Natural killer cell treated with Interleukin-12 subunit alpha and Interleukin-12 subunit beta and Interleukin-15 and Interleukin-18, amount 100 ng/mL, for 72 hours (primary cell): ENCODE results near the gene COPE. TPM values are rescaled to one million over a fixed set of nuclear protein-coding genes. Genes with fewer than 3 reads are reported as not detected.

Experiments
- ATAC-seq, 2 donors: fragments of 150-1000 bp; cut with Tn5 transposase in 1 of 2; sonication (Bioruptor Pico), chemical (Tn5 transposase) in 1 of 2; 2 replicates each; pipeline ENCODE4 v1.10.0; 2021
- DNase-seq: peaks from one replicate; pipeline ENCODE4 v3.0.0; 2022; ENCODE audit warnings: low spot score
- H3K27ac Mint-ChIP-seq, 2 donors: 1 replicate in 1 of 2; 2 replicates in 1 of 2; pipeline ENCODE4 v1.8.0; 2022; ENCODE audit warnings: mixed read lengths in 2 of 2, mild to moderate bottlenecking in 1 of 2, moderate library complexity in 1 of 2
- H3K27me3 Mint-ChIP-seq, 2 donors: 1 replicate in 1 of 2; 2 replicates in 1 of 2; pipeline ENCODE4 v1.8.0; 2022; ENCODE audit warnings: mixed read lengths in 2 of 2
- H3K36me3 Mint-ChIP-seq: one replicate; pipeline ENCODE4 v1.8.0; 2022; ENCODE audit warnings: mixed read lengths
- H3K4me1 Mint-ChIP-seq, 2 donors: 1 replicate in 1 of 2; 2 replicates in 1 of 2; pipeline ENCODE4 v1.8.0; 2022; ENCODE audit warnings: low read depth in 2 of 2, mixed read lengths in 2 of 2, mild to moderate bottlenecking in 1 of 2
- H3K4me3 Mint-ChIP-seq: one replicate; pipeline ENCODE4 v1.8.0; 2022; ENCODE audit warnings: mixed read lengths
- H3K9me3 Mint-ChIP-seq: 2 replicates; pipeline ENCODE4 v1.8.0; 2022; ENCODE audit warnings: mixed read lengths
- total RNA-seq, 2 donors: library from RNA; stranded (reverse); gene quantifications; one replicate each; pipeline ENCODE4 v1.2.3, GENCODE V29; 2022

COPE gene
- total RNA-seq, 2 donors from 2014 or later: 204 to 275 TPM

DNA sequence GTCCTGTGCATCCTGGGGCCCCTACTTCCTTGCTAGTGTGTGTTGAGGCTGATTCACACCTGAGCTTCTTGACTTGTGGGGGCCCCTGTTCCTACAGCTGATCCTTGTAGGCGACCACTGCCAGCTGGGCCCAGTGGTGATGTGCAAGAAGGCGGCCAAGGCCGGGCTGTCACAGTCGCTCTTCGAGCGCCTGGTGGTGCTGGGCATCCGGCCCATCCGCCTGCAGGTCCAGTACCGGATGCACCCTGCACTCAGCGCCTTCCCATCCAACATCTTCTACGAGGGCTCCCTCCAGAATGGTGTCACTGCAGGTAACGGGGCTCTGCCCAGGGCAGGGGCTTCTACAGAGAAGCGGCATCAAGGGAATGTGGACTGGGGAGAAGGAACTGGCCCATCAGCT lies 62.0 kb downstream of the COPE start:
- no peaks in the 10 kb centered on the region for H3K9me3 Mint-ChIP-seq
- no peak overlapping the region for H3K27ac Mint-ChIP-seq
- H3K4me1 Mint-ChIP-seq: peaks cover 0 to 8% of the 10 kb centered on the region in 2 donors
- H3K4me3 Mint-ChIP-seq: no peak overlapping the region
- H3K27me3 Mint-ChIP-seq: no peaks in the 10 kb centered on the region
- no peaks in the 10 kb centered on the region for H3K36me3 Mint-ChIP-seq
- ATAC-seq: no peak
- no peak for DNase-seq

DNA sequence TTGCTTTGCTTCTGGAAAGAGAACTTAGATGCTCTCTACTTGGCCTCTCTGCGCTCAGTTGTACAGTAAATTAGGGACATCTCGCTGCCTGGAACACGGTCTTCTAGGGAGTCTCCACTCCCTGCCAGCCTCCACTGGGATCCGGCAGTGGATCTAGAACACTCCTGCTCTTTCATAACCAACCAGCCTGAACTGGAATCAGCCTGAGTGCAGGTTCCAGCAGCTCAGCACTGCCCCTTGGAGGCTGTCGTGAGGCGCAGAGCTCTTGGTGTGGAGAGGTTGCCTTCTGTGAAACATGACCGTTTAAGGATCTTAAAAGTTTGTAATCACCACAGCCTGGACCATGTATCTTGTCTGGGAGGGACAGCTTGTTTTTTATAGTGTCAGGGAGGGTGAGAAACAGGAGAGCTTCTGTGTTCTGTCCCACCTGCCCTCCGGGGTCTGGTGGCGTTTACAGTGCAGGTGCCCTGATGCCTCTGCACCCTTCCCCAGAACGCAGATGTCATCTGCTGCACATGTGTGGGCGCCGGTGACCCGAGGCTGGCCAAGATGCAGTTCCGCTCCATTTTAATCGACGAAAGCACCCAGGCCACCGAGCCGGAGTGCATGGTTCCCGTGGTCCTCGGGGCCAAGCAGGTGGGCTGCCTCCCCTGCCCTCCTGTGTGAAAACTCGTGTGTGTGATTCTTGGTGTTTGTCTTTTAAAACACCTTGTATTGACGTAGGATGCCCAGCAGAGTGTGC lies 62.6 kb downstream of the COPE start:
- ATAC-seq: no peak
- DNase-seq: no peak
- H3K27me3 Mint-ChIP-seq: no peaks in the 10 kb centered on the region
- no peaks in the 10 kb centered on the region for H3K9me3 Mint-ChIP-seq
- peaks cover 0 to 8% of the 10 kb centered on the region in 2 donors for H3K4me1 Mint-ChIP-seq
- H3K4me3 Mint-ChIP-seq: no peak overlapping the region
- no peak overlapping the region for H3K27ac Mint-ChIP-seq
- H3K36me3 Mint-ChIP-seq: no peaks in the 10 kb centered on the region

DNA sequence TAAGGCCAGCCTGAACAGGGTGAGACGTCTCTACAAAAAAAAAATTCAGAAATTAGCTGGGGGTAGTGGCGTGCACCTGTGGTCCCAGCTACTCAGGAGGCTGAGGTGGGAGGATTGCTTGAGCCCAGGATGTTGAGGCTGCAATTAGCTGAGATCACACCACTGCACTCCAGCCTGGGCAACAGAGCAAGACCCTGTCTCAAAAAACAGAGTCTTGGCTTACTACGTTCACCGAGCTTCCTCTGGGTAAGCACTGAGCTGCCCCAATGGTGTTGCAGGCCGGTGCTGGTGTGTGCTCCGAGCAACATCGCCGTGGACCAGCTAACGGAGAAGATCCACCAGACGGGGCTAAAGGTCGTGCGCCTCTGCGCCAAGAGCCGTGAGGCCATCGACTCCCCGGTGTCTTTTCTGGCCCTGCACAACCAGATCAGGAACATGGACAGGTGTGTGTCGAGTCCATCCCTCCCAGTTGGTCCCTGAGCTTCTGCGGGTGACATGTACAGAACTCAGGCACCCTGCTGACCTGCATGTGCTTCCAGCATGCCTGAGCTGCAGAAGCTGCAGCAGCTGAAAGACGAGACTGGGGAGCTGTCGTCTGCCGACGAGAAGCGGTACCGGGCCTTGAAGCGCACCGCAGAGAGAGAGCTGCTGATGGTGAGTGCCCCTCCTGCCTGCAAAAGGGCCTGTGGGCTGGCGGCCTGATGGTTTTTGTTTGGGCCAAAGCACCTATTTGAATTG lies 63.4 kb downstream of the COPE start:
- H3K4me1 Mint-ChIP-seq: peaks cover 0 to under 1% of the 10 kb centered on the region in 2 donors
- H3K4me3 Mint-ChIP-seq: no peak overlapping the region
- no peaks in the 10 kb centered on the region for H3K36me3 Mint-ChIP-seq
- DNase-seq (no peak), ATAC-seq (no peak)
- H3K27me3 Mint-ChIP-seq: no peaks in the 10 kb centered on the region
- no peak overlapping the region for H3K27ac Mint-ChIP-seq
- H3K9me3 Mint-ChIP-seq: no peaks in the 10 kb centered on the region

DNA sequence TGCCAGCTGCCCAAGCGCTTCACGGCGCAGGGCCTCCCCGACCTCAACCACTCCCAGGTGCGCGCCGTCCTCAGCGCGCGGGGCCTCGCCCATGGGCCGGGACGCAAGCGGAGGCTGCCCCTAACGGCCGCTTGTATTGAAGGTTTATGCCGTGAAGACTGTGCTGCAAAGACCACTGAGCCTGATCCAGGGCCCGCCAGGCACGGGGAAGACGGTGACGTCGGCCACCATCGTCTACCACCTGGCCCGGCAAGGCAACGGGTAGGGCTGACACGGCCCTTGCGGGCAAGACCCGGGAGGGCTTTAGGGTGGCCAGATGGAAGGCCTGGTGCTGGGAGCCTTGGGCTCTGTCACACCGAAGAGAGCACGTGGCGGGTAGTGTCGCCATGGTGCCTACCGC lies 64.2 kb downstream of the COPE start:
- Mint-ChIP-seq H3K27me3 (no peaks in the 10 kb centered on the region), H3K9me3 (no peaks in the 10 kb centered on the region), H3K4me1 (peaks cover 0 to 3% of the 10 kb centered on the region in 2 donors), H3K27ac (no peak overlapping the region), H3K36me3 (no peaks in the 10 kb centered on the region), H3K4me3 (no peak overlapping the region)
- no peak for ATAC-seq
- DNase-seq: no peak

DNA sequence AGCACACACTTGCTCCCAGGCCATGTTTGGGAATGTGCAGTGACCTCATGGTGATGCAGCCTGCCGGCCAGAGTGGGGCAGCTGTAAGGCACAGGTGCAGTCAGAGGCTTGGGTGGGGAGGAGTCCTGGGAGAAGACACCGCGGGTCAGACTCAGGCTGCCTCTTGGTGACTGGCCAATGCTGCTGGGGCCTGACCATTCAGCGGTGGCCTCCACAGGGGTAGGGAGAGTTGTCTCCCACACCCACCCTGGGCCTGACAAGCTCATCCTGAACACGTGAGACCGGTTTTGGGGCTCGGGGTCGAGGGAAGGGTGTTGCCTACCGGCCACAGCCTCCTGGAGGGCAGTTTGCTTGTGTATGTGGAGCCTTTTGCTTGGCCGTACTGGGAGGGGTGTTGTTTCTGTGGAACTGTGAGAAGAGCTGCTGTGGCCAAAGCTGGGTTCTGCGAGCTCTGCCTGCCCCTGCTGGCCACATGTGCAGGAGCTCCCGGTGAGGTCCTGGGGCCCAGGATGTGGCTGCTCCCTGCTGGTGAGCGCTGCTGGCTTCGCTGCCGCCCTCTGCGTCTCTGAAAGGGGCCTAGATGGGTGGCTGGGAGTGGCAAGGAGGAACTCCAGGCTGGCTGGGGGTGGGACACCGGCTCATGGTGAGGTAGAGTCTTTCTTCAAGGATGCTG lies 65.3 kb downstream of the COPE start:
- ATAC-seq (no peak), DNase-seq (no peak)
- Mint-ChIP-seq H3K36me3 (no peaks in the 10 kb centered on the region), H3K27me3 (no peaks in the 10 kb centered on the region), H3K4me1 (peaks cover 9 to 11% of the 10 kb centered on the region in 2 donors), H3K9me3 (no peaks in the 10 kb centered on the region), H3K4me3 (no peak overlapping the region), H3K27ac (no peak overlapping the region)

DNA sequence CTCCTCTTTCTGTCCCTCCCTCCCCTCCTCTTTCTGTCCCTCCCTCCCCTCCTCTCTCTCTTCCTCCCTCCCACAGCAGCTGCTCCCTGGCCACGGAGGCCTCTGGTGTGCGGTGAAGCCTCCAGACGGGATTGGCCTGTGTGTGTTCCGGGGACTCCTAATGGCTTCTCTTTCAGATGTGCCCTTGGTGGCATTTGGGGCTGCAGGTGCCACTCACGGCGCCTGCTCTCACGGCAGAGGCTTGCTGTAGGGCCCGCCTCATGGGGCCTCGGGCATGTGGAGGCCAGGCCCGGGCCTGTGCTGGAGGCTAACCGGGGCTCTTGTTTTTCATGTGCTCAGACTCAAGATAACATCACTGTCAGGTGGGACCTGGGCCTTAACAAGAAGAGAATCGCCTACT lies 66.5 kb downstream of the COPE start:
- ATAC-seq: no peak
- Mint-ChIP-seq H3K27me3 (no peaks in the 10 kb centered on the region), H3K4me1 (peaks cover 18 to 20% of the 10 kb centered on the region in 2 donors), H3K27ac (no peak overlapping the region), H3K4me3 (no peak overlapping the region), H3K36me3 (no peaks in the 10 kb centered on the region), H3K9me3 (no peaks in the 10 kb centered on the region)
- DNase-seq: no peak

DNA sequence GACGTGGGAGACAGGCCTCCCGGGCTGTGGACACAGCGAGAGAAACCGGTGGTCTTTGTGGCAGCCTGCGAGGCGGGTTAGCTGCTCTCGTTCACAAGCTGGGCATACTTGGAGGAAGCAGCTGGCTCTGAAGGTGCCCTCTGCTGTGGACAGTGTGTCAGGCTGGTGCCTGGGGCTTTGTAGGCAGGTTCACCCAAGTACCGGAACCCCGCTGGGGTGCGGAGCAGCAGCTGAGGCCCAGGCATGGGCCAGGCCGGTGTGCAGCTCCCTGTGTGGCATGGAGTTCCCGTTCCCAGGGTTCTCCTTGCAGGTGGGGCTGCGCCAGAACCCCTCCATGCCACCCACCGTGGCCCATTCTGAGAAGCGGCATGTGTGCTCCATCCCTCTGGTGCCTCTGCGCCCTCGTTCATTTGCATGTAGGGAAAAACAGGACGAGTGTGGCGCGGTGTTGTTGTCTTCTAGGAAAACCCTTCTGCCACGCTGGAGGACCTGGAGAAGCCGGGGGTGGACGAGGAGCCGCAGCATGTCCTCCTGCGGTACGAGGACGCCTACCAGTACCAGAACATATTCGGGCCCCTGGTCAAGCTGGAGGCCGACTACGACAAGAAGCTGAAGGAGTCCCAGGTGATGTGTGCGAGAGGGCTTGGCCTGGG lies 67.4 kb downstream of the COPE start:
- ATAC-seq: no peak
- DNase-seq: no peak

DNA sequence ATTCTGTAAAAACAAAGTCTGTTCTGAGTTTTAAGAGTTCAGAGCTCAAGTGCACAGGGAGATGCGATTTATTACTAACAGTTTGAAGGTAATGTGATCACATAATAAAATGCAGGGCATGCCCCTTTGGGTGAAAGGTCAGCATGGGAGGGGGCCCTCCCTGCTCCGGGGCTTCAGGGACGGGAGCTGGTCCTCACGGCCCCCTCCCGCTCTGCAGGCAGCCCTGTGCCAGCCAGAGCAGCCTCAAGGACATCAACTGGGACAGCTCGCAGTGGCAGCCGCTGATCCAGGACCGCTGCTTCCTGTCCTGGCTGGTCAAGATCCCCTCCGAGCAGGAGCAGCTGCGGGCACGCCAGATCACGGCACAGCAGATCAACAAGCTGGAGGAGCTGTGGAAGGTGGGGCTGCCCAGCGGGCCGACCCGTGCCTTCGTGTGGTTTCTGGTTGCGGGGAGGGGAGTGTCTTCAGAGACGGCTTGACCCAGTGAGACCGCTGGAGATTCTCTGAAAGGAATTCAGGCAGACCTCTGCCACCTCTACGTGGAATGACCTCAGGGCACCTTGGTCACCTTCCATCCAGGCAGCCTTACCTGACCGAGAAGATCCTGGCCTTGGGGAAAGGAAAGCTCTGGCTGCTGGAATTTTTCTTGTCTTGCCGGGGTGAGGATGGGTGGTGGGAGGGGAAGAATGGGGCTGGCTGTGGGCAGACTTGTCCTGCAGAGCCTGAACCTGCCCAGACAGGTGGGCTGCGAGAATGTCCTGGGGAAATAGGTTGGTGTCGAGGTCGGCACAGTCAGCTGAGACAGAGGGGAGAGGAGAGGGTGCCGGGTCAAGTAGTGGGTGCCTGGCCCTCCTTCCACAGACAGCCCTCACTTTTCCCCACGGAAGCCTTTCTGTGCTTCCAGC lies 68.5 kb downstream of the COPE start:
- no peak for ATAC-seq
- Mint-ChIP-seq H3K27ac (peak overlapping the region in 1 of 2 donors; percentile 68), H3K4me3 (no peak overlapping the region), H3K9me3 (no peaks in the 10 kb centered on the region), H3K36me3 (no peaks in the 10 kb centered on the region), H3K27me3 (no peaks in the 10 kb centered on the region), H3K4me1 (peaks cover 34 to 35% of the 10 kb centered on the region in 2 donors)
- DNase-seq: no peak

More for the DNA sequence above, 67.4 kb downstream of the COPE start:
- no peak overlapping the region for H3K4me3 Mint-ChIP-seq
- no peaks in the 10 kb centered on the region for H3K9me3 Mint-ChIP-seq
- no peaks in the 10 kb centered on the region for H3K27me3 Mint-ChIP-seq
- no peaks in the 10 kb centered on the region for H3K36me3 Mint-ChIP-seq
- H3K4me1 Mint-ChIP-seq: peaks cover 26% of the 10 kb centered on the region in 2 donors
- no peak overlapping the region for H3K27ac Mint-ChIP-seq

DNA sequence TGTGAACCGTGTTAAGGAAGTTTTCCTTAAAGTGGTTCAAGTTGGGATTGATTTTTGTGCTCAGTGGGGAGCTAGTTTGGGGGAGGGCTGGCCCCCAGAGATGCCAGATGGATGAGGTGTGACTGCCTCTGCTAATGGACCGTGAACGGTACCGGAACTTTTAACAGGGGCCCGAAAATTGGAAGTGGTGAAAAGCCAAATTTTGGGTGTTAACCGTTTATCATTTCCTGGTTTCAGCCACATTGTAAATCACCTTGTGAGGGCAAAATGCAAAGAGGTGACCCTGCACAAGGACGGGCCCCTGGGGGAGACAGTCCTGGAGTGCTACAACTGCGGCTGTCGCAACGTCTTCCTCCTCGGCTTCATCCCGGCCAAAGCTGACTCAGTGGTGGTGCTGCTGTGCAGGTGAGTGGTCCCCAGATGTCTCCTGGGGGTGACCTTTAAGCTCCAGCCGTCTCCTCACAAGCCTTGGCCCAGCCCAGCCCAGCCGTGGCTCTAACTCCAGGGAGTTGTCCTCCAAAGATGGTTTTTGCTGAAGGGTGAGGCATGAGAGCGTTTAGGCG lies 69.3 kb downstream of the COPE start:
- peaks cover 40% of the 10 kb centered on the region in 2 donors for H3K4me1 Mint-ChIP-seq

More for the DNA sequence above, 69.3 kb downstream of the COPE start:
- peak overlapping the region; percentile 23 to 68 for H3K27ac Mint-ChIP-seq
- ATAC-seq (no peak), DNase-seq (no peak)
- H3K4me3 Mint-ChIP-seq: peak overlapping the region; percentile 30
- H3K9me3 Mint-ChIP-seq: no peaks in the 10 kb centered on the region
- no peaks in the 10 kb centered on the region for H3K27me3 Mint-ChIP-seq
- H3K36me3 Mint-ChIP-seq: no peaks in the 10 kb centered on the region

Other genes with a start within 250 kb of the COPE start
- gene CRTC1, start 235.7 kb downstream of the COPE start, total RNA-seq: 1 to 10 TPM; 7.6 to 9.3 TPM
- gene COMP, start 128.1 kb downstream of the COPE start, total RNA-seq: not detected
- gene UPF1, start 87.4 kb downstream of the COPE start, total RNA-seq: 100 to 1,000 TPM; 104 to 150 TPM
- gene CERS1, start 23.2 kb downstream of the COPE start, total RNA-seq: not detected
- 100 to 1,000 TPM in 1 of 2 donors, 10 to 100 TPM in 1; 72.7 to 119 TPM for gene DDX49, start 328 bp upstream of the COPE start, total RNA-seq
- gene HOMER3, start 21.8 kb upstream of the COPE start, total RNA-seq: under 1 TPM in 1 of 2 donors, not detected in 1; 0.86 TPM
- 100 to 1,000 TPM; 102 to 196 TPM for gene SUGP2, start 114.1 kb upstream of the COPE start, total RNA-seq
- gene ARMC6, start 114.2 kb upstream of the COPE start, total RNA-seq: 10 to 100 TPM; 22.3 to 43.9 TPM
- gene SLC25A42, start 144.6 kb upstream of the COPE start, total RNA-seq: 10 to 100 TPM; 18.3 to 22.8 TPM
- 10 to 100 TPM; 22.0 to 38.1 TPM for gene TMEM161A, start 219.1 kb upstream of the COPE start, total RNA-seq